ENCODE measurements around the gene ARPC2. TPM values are rescaled to one million over a fixed set of nuclear protein-coding genes. Genes with fewer than 3 reads are reported as not detected.

The ARPC2 gene
- total and polyA plus RNA-seq, 2 of the 13 experiments (the other 11 are each of a cell fraction or from before 2014, with no cell fraction given): 168 to 303 TPM

- peak; percentile 84; the same call in 1 of the 3 replicates for TF ChIP-seq MXI1 (IDR thresholded peaks at IDR 0.05; ENCODE audit: borderline replicate concordance, low read depth, low read length)
- TF ChIP-seq ZFP90 (CRISPR knock-in tag; IDR thresholded peaks at IDR 0.05; ENCODE audit: borderline replicate concordance): peak; percentile 86; the same call in 1 of the 2 replicates
- TF ChIP-seq NFIC (IDR thresholded peaks at IDR 0.05; ENCODE audit: low read length): no peak
- TF ChIP-seq ZNF784 (CRISPR knock-in tag; IDR thresholded peaks at IDR 0.05; ENCODE audit: borderline replicate concordance): no peak
- no peak for TF ChIP-seq ZNF883 (CRISPR knock-in tag; IDR thresholded peaks at IDR 0.05; ENCODE audit: not compliant biosample characterization)
- TF ChIP-seq THAP11 (CRISPR knock-in tag; IDR thresholded peaks at IDR 0.05): peak; percentile 93
- no peak for TF ChIP-seq PBX3 (CRISPR knock-in tag; IDR thresholded peaks at IDR 0.05; ENCODE audit: borderline replicate concordance)
- peak; percentile 90 for TF ChIP-seq ZNF510 (CRISPR knock-in tag; IDR thresholded peaks at IDR 0.05; ENCODE audit: low read depth)
- no peak for TF ChIP-seq TEAD2 (CRISPR knock-in tag; IDR thresholded peaks at IDR 0.05)
- no peak; the same call in 1 of the 2 replicates for TF ChIP-seq ZNF576 (CRISPR knock-in tag; IDR thresholded peaks at IDR 0.05)
- TF ChIP-seq PAXIP1 (CRISPR knock-in tag; conservative IDR thresholded peaks at IDR 0.05): peak; percentile 57
- TF ChIP-seq SSRP1 (CRISPR knock-in tag; IDR thresholded peaks at IDR 0.05): no peak
- TF ChIP-seq ZBTB33 (CRISPR knock-in tag; IDR thresholded peaks at IDR 0.05): no peak
- TF ChIP-seq ZFYVE20 (CRISPR knock-in tag; IDR thresholded peaks at IDR 0.05; ENCODE audit: borderline replicate concordance, low read depth): 0 out of 2 replicates have a peak, but pooled peaks have one; percentile 8
- no peak for TF ChIP-seq ARNT2 (CRISPR knock-in tag; IDR thresholded peaks at IDR 0.05; ENCODE audit: low read depth)
- peak; percentile 61; the same call in 1 of the 2 replicates for TF ChIP-seq BRD4 (CRISPR knock-in tag; IDR thresholded peaks at IDR 0.05)
- peak; percentile 50; the same call in 1 of the 2 replicates for TF ChIP-seq ZNF12 (CRISPR knock-in tag; IDR thresholded peaks at IDR 0.05)
- peak; percentile 83 for TF ChIP-seq DBP (CRISPR knock-in tag; IDR thresholded peaks at IDR 0.05; ENCODE audit: not compliant biosample characterization)
- TF ChIP-seq FOXO1 (CRISPR knock-in tag; IDR thresholded peaks at IDR 0.05): peak; percentile 22; the same call in 1 of the 2 replicates
- peak; percentile 83; the same call in 1 of the 2 replicates for TF ChIP-seq POGZ (CRISPR knock-in tag; IDR thresholded peaks at IDR 0.05)
- TF ChIP-seq BCL6 (CRISPR knock-in tag; IDR thresholded peaks at IDR 0.05): peak; percentile 44
Measured at GRCh38 chr2:218216674-218217359, at the start of gene ARPC2 (continued).
